Mesendoderm (in vitro differentiated cells): ENCODE measurements around the gene CCNH.

Experiments
- DNase-seq: peaks from one replicate; pipeline ENCODE4 v3.0.0; 2013
- H2AK5ac ChIP-seq: 2 replicates; pipeline ENCODE4 v1.6.1; 2013; ENCODE audit warnings: low read length, inconsistent platforms
- H2BK120ac ChIP-seq: 2 replicates; pipeline ENCODE4 v1.6.1; 2013; ENCODE audit warnings: low read depth, mild to moderate bottlenecking, low read length, moderate library complexity, mixed read lengths
- H2BK15ac ChIP-seq: replicated peaks from 2 replicates; pipeline ENCODE4 v1.6.1; 2013; ENCODE audit warnings: low read depth, mild to moderate bottlenecking, moderate library complexity
- H2BK5ac ChIP-seq: 2 replicates; pipeline ENCODE4 v1.6.1; 2013; ENCODE audit warnings: low read length, inconsistent platforms
- H3K18ac ChIP-seq: 2 replicates; pipeline ENCODE4 v1.6.1; 2013; ENCODE audit warnings: mild to moderate bottlenecking, low read length, mixed read lengths
- H3K23ac ChIP-seq: one replicate; pipeline ENCODE4 v1.6.1; 2013; ENCODE audit warnings: low read length
- H3K27ac ChIP-seq: 2 replicates; pipeline ENCODE4 v1.5.1; 2013; ENCODE audit warnings: low read depth, mild to moderate bottlenecking, inconsistent platforms, low read length, moderate library complexity
- H3K27me3 ChIP-seq: 2 replicates; pipeline ENCODE4 v1.6.1; 2013; ENCODE audit warnings: low read length, control low read depth, mild to moderate bottlenecking, inconsistent platforms; ENCODE audit not compliant: insufficient read depth, poor library complexity
- H3K36me3 ChIP-seq: 2 replicates; pipeline ENCODE4 v1.6.1; 2013; ENCODE audit warnings: low read length, inconsistent platforms; ENCODE audit not compliant: control insufficient read depth, insufficient read depth
- H3K4ac ChIP-seq: one replicate; pipeline ENCODE4 v1.6.1; 2013; ENCODE audit warnings: low read depth, mild to moderate bottlenecking, low read length, moderate library complexity
- H3K4me1 ChIP-seq: 2 replicates; pipeline ENCODE4 v1.6.1; 2013; ENCODE audit warnings: low read depth, low read length, inconsistent platforms; ENCODE audit not compliant: control insufficient read depth
- H3K4me2 ChIP-seq: 2 replicates; pipeline ENCODE4 v1.6.1; 2013; ENCODE audit warnings: low read length
- H3K4me3 ChIP-seq: 2 replicates; pipeline ENCODE4 v1.5.1; 2013; ENCODE audit warnings: mild to moderate bottlenecking, low read length
- H3K56ac ChIP-seq: one replicate; pipeline ENCODE4 v1.6.1; 2013; ENCODE audit warnings: low read length
- H3K79me1 ChIP-seq: 2 replicates; pipeline ENCODE4 v1.6.1; 2013; ENCODE audit warnings: low read length, inconsistent platforms
- H3K79me2 ChIP-seq: 2 replicates; pipeline ENCODE4 v1.6.1; 2013; ENCODE audit warnings: mild to moderate bottlenecking, low read length; ENCODE audit not compliant: control insufficient read depth, insufficient read depth
- H3K9ac ChIP-seq: 2 replicates; pipeline ENCODE4 v1.6.1; 2013; ENCODE audit warnings: low read length, inconsistent platforms
- H4K5ac ChIP-seq: one replicate; pipeline ENCODE4 v1.6.1; 2013; ENCODE audit warnings: low read length
- H4K8ac ChIP-seq: one replicate; pipeline ENCODE4 v1.6.1; 2013; ENCODE audit warnings: low read depth, mild to moderate bottlenecking, control low read depth, low read length, moderate library complexity
- WGBS: extraction: QIAGEN DNeasy Blood & Tissue Kit; methylation state at CpG from one replicate; pipeline ENCODE4 v1.1.7; 2013; ENCODE audit warnings: low lambda C conversion rate, missing lambda C conversion rate; ENCODE audit not compliant: insufficient coverage; ENCODE audit errors: extremely low coverage; 5-methylcytosine and 5-hydroxymethylcytosine counted together

Gene CCNH

GRCh38 chr5:87393331-87393730 lies 19.4 kb downstream of the CCNH start:
- Histone ChIP-seq H3K4me2 (no peak overlapping the region), H3K4ac (no peak overlapping the region), H3K23ac (no peak overlapping the region), H2BK120ac (no peak overlapping the region), H2BK15ac (no peak overlapping the region), H3K79me2 (no peaks in the 10 kb centered on the region), H3K36me3 (peaks cover 3% of the 10 kb centered on the region), H2AK5ac (no peak overlapping the region), H3K56ac (no peak overlapping the region), H4K5ac (no peak overlapping the region), H2BK5ac (no peak overlapping the region), H3K4me1 (no peaks in the 10 kb centered on the region), H4K8ac (no peak overlapping the region), H3K4me3 (no peak overlapping the region), H3K18ac (no peak overlapping the region), H3K9ac (no peak overlapping the region), H3K27ac (no peak overlapping the region), H3K27me3 (no peaks in the 10 kb centered on the region), H3K79me1 (no peaks in the 10 kb centered on the region)
- WGBS: no CpG with 5 or more reads among the region's 2 CpGs
- DNase-seq: no peak

- Histone ChIP-seq H2BK15ac (no peak overlapping the region), H4K8ac (no peak overlapping the region), H4K5ac (no peak overlapping the region), H3K4me2 (no peak overlapping the region), H3K27ac (no peak overlapping the region), H3K56ac (no peak overlapping the region), H2BK5ac (no peak overlapping the region), H3K4me1 (no peaks in the 10 kb centered on the region), H3K27me3 (no peaks in the 10 kb centered on the region), H3K36me3 (peaks cover 3% of the 10 kb centered on the region), H3K9ac (no peak overlapping the region), H2AK5ac (no peak overlapping the region), H3K23ac (no peak overlapping the region), H3K79me2 (no peaks in the 10 kb centered on the region), H3K4me3 (no peak overlapping the region), H3K18ac (no peak overlapping the region), H3K79me1 (no peaks in the 10 kb centered on the region), H3K4ac (no peak overlapping the region), H2BK120ac (no peak overlapping the region)
- DNase-seq: no peak
- WGBS: no CpG with 5 or more reads among the region's 4 CpGs
These were observed 19.9 kb downstream of the CCNH start for GRCh38 chr5:87392801-87393200.

GRCh38 chr5:87392170-87392569 lies 20.6 kb downstream of the CCNH start:
- Histone ChIP-seq H3K36me3 (peaks cover 3% of the 10 kb centered on the region), H3K18ac (no peak overlapping the region), H3K27ac (no peak overlapping the region), H3K4ac (no peak overlapping the region), H2AK5ac (no peak overlapping the region), H3K23ac (no peak overlapping the region), H3K27me3 (no peaks in the 10 kb centered on the region), H4K5ac (no peak overlapping the region), H3K4me2 (no peak overlapping the region), H3K4me3 (no peak overlapping the region), H2BK5ac (no peak overlapping the region), H3K4me1 (no peaks in the 10 kb centered on the region), H2BK15ac (no peak overlapping the region), H3K79me1 (no peaks in the 10 kb centered on the region), H4K8ac (no peak overlapping the region), H3K79me2 (no peaks in the 10 kb centered on the region), H2BK120ac (no peak overlapping the region), H3K9ac (no peak overlapping the region), H3K56ac (no peak overlapping the region)
- WGBS: no CpG with 5 or more reads among the region's 1 CpG
- no peak for DNase-seq

- H3K4me1 ChIP-seq: no peaks in the 10 kb centered on the region
- no peaks in the 10 kb centered on the region for H3K79me1 ChIP-seq
- H3K79me2 ChIP-seq: no peaks in the 10 kb centered on the region
- H3K27ac ChIP-seq: no peak overlapping the region
- no peaks in the 10 kb centered on the region for H3K27me3 ChIP-seq
- H2BK120ac ChIP-seq: no peak overlapping the region
- H3K56ac ChIP-seq: no peak overlapping the region
- H3K9ac ChIP-seq: no peak overlapping the region
- no peak for DNase-seq
- H2AK5ac ChIP-seq: no peak overlapping the region
- H2BK5ac ChIP-seq: no peak overlapping the region
- no peak overlapping the region for H3K18ac ChIP-seq
- H4K8ac ChIP-seq: no peak overlapping the region
- no peak overlapping the region for H3K23ac ChIP-seq
- no peak overlapping the region for H2BK15ac ChIP-seq
- H3K4me2 ChIP-seq: no peak overlapping the region
- no CpG with 5 or more reads among the region's 5 CpGs for WGBS
- peaks cover 3% of the 10 kb centered on the region for H3K36me3 ChIP-seq
- H3K4ac ChIP-seq: no peak overlapping the region
- H4K5ac ChIP-seq: no peak overlapping the region
- H3K4me3 ChIP-seq: no peak overlapping the region
These were observed 22.0 kb downstream of the CCNH start for GRCh38 chr5:87390576-87391199.

GRCh38 chr5:87390075-87390474 lies 22.7 kb downstream of the CCNH start:
- Histone ChIP-seq H3K9ac (no peak overlapping the region), H3K36me3 (peaks cover 3% of the 10 kb centered on the region), H2AK5ac (no peak overlapping the region), H3K4ac (no peak overlapping the region), H2BK5ac (no peak overlapping the region), H3K27me3 (no peaks in the 10 kb centered on the region), H4K8ac (no peak overlapping the region), H4K5ac (no peak overlapping the region), H3K4me2 (no peak overlapping the region), H2BK120ac (no peak overlapping the region), H3K18ac (no peak overlapping the region), H2BK15ac (no peak overlapping the region), H3K27ac (no peak overlapping the region), H3K4me3 (no peak overlapping the region), H3K23ac (no peak overlapping the region), H3K56ac (no peak overlapping the region), H3K4me1 (no peaks in the 10 kb centered on the region), H3K79me2 (no peaks in the 10 kb centered on the region), H3K79me1 (no peaks in the 10 kb centered on the region)
- no CpG with 5 or more reads among the region's 3 CpGs for WGBS
- peak; percentile 13 for DNase-seq
